Activated CD4-positive, alpha-beta memory T cell treated with anti-CD3 and anti-CD28 coated beads for 36 hours (primary cell): Measurements from ENCODE around the gene SDSL. TPM values are rescaled to one million over a fixed set of nuclear protein-coding genes. Genes with fewer than 3 reads are reported as not detected.

Experiments
- CTCF ChIA-PET: fragments of 350-600 bp; sonication (Branson Sonifier 250); formaldehyde crosslinking; loops from one replicate; lab custom pipeline; 2021; ENCODE audit warnings: antibody characterized with exemption, inconsistent platforms; lab: Charles Lee
- POLR2A ChIA-PET: fragments of 350-600 bp; sonication (Branson Sonifier 250); formaldehyde crosslinking; loops from one replicate; lab custom pipeline; 2021; ENCODE audit warnings: antibody characterized with exemption; lab: Charles Lee
- DNase-seq: peaks from one replicate; pipeline ENCODE4 v3.0.0-alpha.2; 2020
- H3K27ac Mint-ChIP-seq: one replicate; pipeline ENCODE4 v1.8.0; 2021; ENCODE audit warnings: mixed read lengths
- H3K27me3 Mint-ChIP-seq: one replicate; pipeline ENCODE4 v1.8.0; 2021; ENCODE audit warnings: mixed read lengths
- H3K36me3 Mint-ChIP-seq: one replicate; pipeline ENCODE4 v1.8.0; 2021; ENCODE audit warnings: mixed read lengths
- H3K4me1 Mint-ChIP-seq: one replicate; pipeline ENCODE4 v1.8.0; 2021; ENCODE audit warnings: low read depth, mixed read lengths
- H3K4me3 Mint-ChIP-seq: one replicate; pipeline ENCODE4 v1.8.0; 2021; ENCODE audit warnings: mild to moderate bottlenecking, mixed read lengths
- H3K9me3 Mint-ChIP-seq: one replicate; pipeline ENCODE4 v1.8.0; 2021; ENCODE audit warnings: mixed read lengths
- intact Hi-C: fragments of 100-400 bp; cut with micrococcal nuclease; formaldehyde crosslinking; loops from one replicate; pipeline ENCODE4 v1.15.1; 2023
- total RNA-seq, 2 experiments: library from RNA; stranded (reverse); gene quantifications; one replicate each; pipeline ENCODE4 v1.2.3, GENCODE V29; 2021

Gene SDSL
- total RNA-seq, 2 experiments from 2014 or later = not detected

- H3K4me3 Mint-ChIP-seq = no peak overlapping the region
- peaks cover 3% of the 10 kb centered on the region for H3K36me3 Mint-ChIP-seq
- no peak for DNase-seq
- H3K9me3 Mint-ChIP-seq = peaks cover 2% of the 10 kb centered on the region
- peaks cover 78% of the 10 kb centered on the region for H3K27me3 Mint-ChIP-seq
- intact Hi-C loops = loop anchor here (10.0 kb wide), 1 partner anchor 1188 kb away; no protein-coding TSS in a partner anchor
- ChIA-PET POLR2A (no interaction called here), CTCF (no interaction called here)
- no peak overlapping the region for H3K27ac Mint-ChIP-seq
- H3K4me1 Mint-ChIP-seq = peaks cover 12% of the 10 kb centered on the region
Measured at GRCh38 chr12:113476176-113476986, 54.2 kb downstream of the SDSL start.

- no peak for DNase-seq
- ChIA-PET POLR2A (no interaction called here), CTCF (no interaction called here)
- Mint-ChIP-seq H3K27me3 (peaks cover 78% of the 10 kb centered on the region), H3K9me3 (peaks cover 2% of the 10 kb centered on the region), H3K4me1 (peaks cover 10% of the 10 kb centered on the region), H3K27ac (no peak overlapping the region), H3K4me3 (no peak overlapping the region), H3K36me3 (peaks cover 3% of the 10 kb centered on the region)
- intact Hi-C loops = loop anchor here (10.0 kb wide), 1 partner anchor 1187 kb away; no protein-coding TSS in a partner anchor
Measured at GRCh38 chr12:113477171-113477841, 55.1 kb downstream of the SDSL start.

- ChIA-PET CTCF (no interaction called here), POLR2A (no interaction called here)
- H3K9me3 Mint-ChIP-seq = peaks cover 2% of the 10 kb centered on the region
- H3K36me3 Mint-ChIP-seq = peaks cover 3% of the 10 kb centered on the region
- peaks cover 10% of the 10 kb centered on the region for H3K4me1 Mint-ChIP-seq
- H3K4me3 Mint-ChIP-seq = no peak overlapping the region
- H3K27me3 Mint-ChIP-seq = peaks cover 76% of the 10 kb centered on the region
- no peak for DNase-seq
- intact Hi-C loops = loop anchor here (2.0 to 10.0 kb wide), 2 partner anchors 15 to 1187 kb away; no protein-coding TSS in a partner anchor
- no peak overlapping the region for H3K27ac Mint-ChIP-seq
Measured at GRCh38 chr12:113477842-113478215, 55.6 kb downstream of the SDSL start.

- CTCF ChIA-PET = no interaction called here
Measured at GRCh38 chr12:113478351-113479011, 56.3 kb downstream of the SDSL start.

GRCh38 chr12:113479216-113479589 is 57.0 kb downstream of the SDSL start:
- Mint-ChIP-seq H3K9me3 (peaks cover 2% of the 10 kb centered on the region), H3K4me3 (no peak overlapping the region), H3K27ac (peak overlapping the region; percentile 8), H3K36me3 (peaks cover 3% of the 10 kb centered on the region), H3K4me1 (peaks cover 8% of the 10 kb centered on the region), H3K27me3 (peaks cover 77% of the 10 kb centered on the region)
- ChIA-PET CTCF (interaction anchor here (1.6 kb wide), 1 partner anchor 17 kb away, joined by 7 read pairs; no protein-coding TSS in a partner anchor), POLR2A (no interaction called here)
- no peak for DNase-seq
- intact Hi-C loops = loop anchor here (2.0 to 10.0 kb wide), 2 partner anchors 16 to 1186 kb away; no protein-coding TSS in a partner anchor

More at GRCh38 chr12:113478351-113479011, 56.3 kb downstream of the SDSL start:
- no peak for DNase-seq
- Mint-ChIP-seq H3K36me3 (peaks cover 3% of the 10 kb centered on the region), H3K27me3 (peaks cover 75% of the 10 kb centered on the region), H3K4me1 (peaks cover 10% of the 10 kb centered on the region), H3K27ac (no peak overlapping the region), H3K9me3 (peaks cover 2% of the 10 kb centered on the region), H3K4me3 (no peak overlapping the region)
- intact Hi-C loops = loop anchor here (2.0 to 10.0 kb wide), 2 partner anchors 16 to 1186 kb away; no protein-coding TSS in a partner anchor
- POLR2A ChIA-PET = no interaction called here

- peaks cover 3% of the 10 kb centered on the region for H3K36me3 Mint-ChIP-seq
- no peak overlapping the region for H3K4me3 Mint-ChIP-seq
- intact Hi-C loops = loop anchor here (2.0 to 10.0 kb wide), 2 partner anchors 17 to 1185 kb away; no protein-coding TSS in a partner anchor
- POLR2A ChIA-PET = no interaction called here
- peak overlapping the region; percentile 8 for H3K27ac Mint-ChIP-seq
- H3K27me3 Mint-ChIP-seq = peaks cover 74% of the 10 kb centered on the region
- peak; percentile 44 for DNase-seq
- H3K4me1 Mint-ChIP-seq = peaks cover 4% of the 10 kb centered on the region
- H3K9me3 Mint-ChIP-seq = peaks cover 2% of the 10 kb centered on the region
- CTCF ChIA-PET = interaction anchor here (1.6 kb wide), 1 partner anchor 18 kb away, joined by 7 read pairs; no protein-coding TSS in a partner anchor
Measured at GRCh38 chr12:113479590-113480335, 57.6 kb downstream of the SDSL start.

GRCh38 chr12:113480336-113480971 is 58.3 kb downstream of the SDSL start:
- Mint-ChIP-seq H3K4me3 (no peak overlapping the region), H3K27me3 (peaks cover 70% of the 10 kb centered on the region), H3K4me1 (peaks cover 4% of the 10 kb centered on the region), H3K9me3 (peaks cover 2% of the 10 kb centered on the region), H3K27ac (no peak overlapping the region), H3K36me3 (peaks cover 3% of the 10 kb centered on the region)
- no peak for DNase-seq
- ChIA-PET POLR2A (no interaction called here), CTCF (interaction anchor here (1.6 kb wide), 1 partner anchor 19 kb away, joined by 7 read pairs; no protein-coding TSS in a partner anchor)
- intact Hi-C loops = no loop called here

- no peak for DNase-seq
- POLR2A ChIA-PET = no interaction called here
- peaks cover 2% of the 10 kb centered on the region for H3K9me3 Mint-ChIP-seq
- intact Hi-C loops = no loop called here
- H3K27ac Mint-ChIP-seq = no peak overlapping the region
- CTCF ChIA-PET = interaction anchor here (0.8 kb wide), 1 partner anchor 20 kb away, joined by 3 read pairs; no protein-coding TSS in a partner anchor
- no peak overlapping the region for H3K4me3 Mint-ChIP-seq
- H3K36me3 Mint-ChIP-seq = peaks cover 3% of the 10 kb centered on the region
- peaks cover 64% of the 10 kb centered on the region for H3K27me3 Mint-ChIP-seq
- peaks cover 4% of the 10 kb centered on the region for H3K4me1 Mint-ChIP-seq
Measured at GRCh38 chr12:113482334-113482733, 60.2 kb downstream of the SDSL start.

GRCh38 chr12:113485330-113485729 is 63.1 kb downstream of the SDSL start:
- Mint-ChIP-seq H3K4me1 (no peaks in the 10 kb centered on the region), H3K36me3 (no peaks in the 10 kb centered on the region), H3K9me3 (no peaks in the 10 kb centered on the region), H3K27me3 (peaks cover 51% of the 10 kb centered on the region), H3K27ac (no peak overlapping the region), H3K4me3 (no peak overlapping the region)
- intact Hi-C loops = no loop called here
- CTCF ChIA-PET = no interaction called here
- DNase-seq = no peak
- POLR2A ChIA-PET = no interaction called here

GRCh38 chr12:113486722-113487121 is 64.5 kb downstream of the SDSL start:
- H3K4me1 Mint-ChIP-seq = no peaks in the 10 kb centered on the region
- CTCF ChIA-PET = no interaction called here
- intact Hi-C loops = no loop called here
- DNase-seq = no peak
- peaks cover 3% of the 10 kb centered on the region for H3K9me3 Mint-ChIP-seq
- H3K27me3 Mint-ChIP-seq = peaks cover 50% of the 10 kb centered on the region
- POLR2A ChIA-PET = no interaction called here
- H3K27ac Mint-ChIP-seq = no peak overlapping the region
- no peaks in the 10 kb centered on the region for H3K36me3 Mint-ChIP-seq
- no peak overlapping the region for H3K4me3 Mint-ChIP-seq
